Left ventricle myocardium inferior (tissue), 1 donor: Measurements from ENCODE around the gene EIF5. TPM values are rescaled to one million over a fixed set of nuclear protein-coding genes. Genes with fewer than 3 reads are reported as not detected.
"Not testable (repeated sequence)": the region's sequence is repeated elsewhere in the genome, so short reads cannot be mapped to it uniquely, and the experiment has no call there.

Experiments used
- DNase-seq: peaks from one replicate; pipeline ENCODE4 v3.0.0-alpha.2; 2020
- H3K27ac ChIP-seq: fragments of 200-600 bp; replicated peaks from 2 replicates; pipeline ENCODE4 v1.8.0; 2021
- H3K27me3 ChIP-seq: fragments of 200-600 bp; 2 replicates; pipeline ENCODE4 v1.8.0; 2021; ENCODE audit warnings: low read depth
- H3K36me3 ChIP-seq: fragments of 200-600 bp; 2 replicates; pipeline ENCODE4 v1.8.0; 2021
- H3K4me1 ChIP-seq: fragments of 200-600 bp; 2 replicates; pipeline ENCODE4 v1.8.0; 2021
- H3K4me3 ChIP-seq: fragments of 200-600 bp; 2 replicates; pipeline ENCODE4 v1.8.0; 2021; ENCODE audit warnings: mild to moderate bottlenecking, moderate library complexity
- H3K9me3 ChIP-seq: fragments of 200-600 bp; replicated peaks from 2 replicates; pipeline ENCODE4 v1.8.0; 2021
- intact Hi-C: fragments of 100-400 bp; cut with micrococcal nuclease; formaldehyde crosslinking; loops from one replicate; pipeline ENCODE4 v1.11.0; 2022
- total RNA-seq: library from RNA; stranded (reverse); fragmentation: NEBNext Ultra II Directional; extraction: Animal tissue kit (Norgen Biotek cat#: 25700); gene quantifications from one replicate; pipeline ENCODE4 v1.2.1, GENCODE V29; 2021
- TF ChIP-seq, protein P1 (sequence below): fragments of 200-600 bp; IDR thresholded peaks from 2 replicates; pipeline ENCODE4 v1.8.0; 2021; ENCODE audit warnings: antibody characterized with exemption, mild to moderate bottlenecking, borderline replicate concordance
- donor health status: DM: no; HTN: yes; CAD: no; lungs with severe emphysema.

EIF5 gene
- total RNA-seq, 1 donor from 2014 or later, result 260 TPM

DNA sequence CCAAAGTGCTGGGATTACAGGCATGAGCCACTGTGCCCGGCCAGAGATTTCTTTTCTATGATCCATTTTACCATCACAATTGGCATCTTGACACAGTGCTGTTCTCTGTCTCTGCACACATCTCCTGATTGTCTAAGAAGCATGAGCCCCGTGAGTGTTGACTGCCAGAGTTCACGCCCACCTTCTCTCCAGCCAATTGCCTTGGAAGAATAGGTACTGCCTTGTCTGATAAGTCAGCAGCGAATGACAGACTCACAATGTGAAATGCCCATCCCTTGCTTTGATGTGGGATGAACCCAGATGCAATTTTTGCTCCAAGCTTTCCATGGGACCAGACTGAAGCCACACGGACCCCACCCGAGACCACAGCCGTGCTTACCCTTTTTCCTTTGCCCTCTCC, 19.3 kb downstream of the EIF5 start:
- H3K27ac ChIP-seq, result no peak overlapping the region
- no peaks in the 10 kb centered on the region for H3K36me3 ChIP-seq
- H3K4me1 ChIP-seq, result no peaks in the 10 kb centered on the region
- H3K27me3 ChIP-seq, result no peaks in the 10 kb centered on the region
- H3K4me3 ChIP-seq, result no peak overlapping the region
- no peak for DNase-seq
- no peaks in the 10 kb centered on the region for H3K9me3 ChIP-seq
- intact Hi-C loops, result no loop called here
- TF ChIP-seq, protein P1, sequence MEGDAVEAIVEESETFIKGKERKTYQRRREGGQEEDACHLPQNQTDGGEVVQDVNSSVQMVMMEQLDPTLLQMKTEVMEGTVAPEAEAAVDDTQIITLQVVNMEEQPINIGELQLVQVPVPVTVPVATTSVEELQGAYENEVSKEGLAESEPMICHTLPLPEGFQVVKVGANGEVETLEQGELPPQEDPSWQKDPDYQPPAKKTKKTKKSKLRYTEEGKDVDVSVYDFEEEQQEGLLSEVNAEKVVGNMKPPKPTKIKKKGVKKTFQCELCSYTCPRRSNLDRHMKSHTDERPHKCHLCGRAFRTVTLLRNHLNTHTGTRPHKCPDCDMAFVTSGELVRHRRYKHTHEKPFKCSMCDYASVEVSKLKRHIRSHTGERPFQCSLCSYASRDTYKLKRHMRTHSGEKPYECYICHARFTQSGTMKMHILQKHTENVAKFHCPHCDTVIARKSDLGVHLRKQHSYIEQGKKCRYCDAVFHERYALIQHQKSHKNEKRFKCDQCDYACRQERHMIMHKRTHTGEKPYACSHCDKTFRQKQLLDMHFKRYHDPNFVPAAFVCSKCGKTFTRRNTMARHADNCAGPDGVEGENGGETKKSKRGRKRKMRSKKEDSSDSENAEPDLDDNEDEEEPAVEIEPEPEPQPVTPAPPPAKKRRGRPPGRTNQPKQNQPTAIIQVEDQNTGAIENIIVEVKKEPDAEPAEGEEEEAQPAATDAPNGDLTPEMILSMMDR, result no peak

DNA sequence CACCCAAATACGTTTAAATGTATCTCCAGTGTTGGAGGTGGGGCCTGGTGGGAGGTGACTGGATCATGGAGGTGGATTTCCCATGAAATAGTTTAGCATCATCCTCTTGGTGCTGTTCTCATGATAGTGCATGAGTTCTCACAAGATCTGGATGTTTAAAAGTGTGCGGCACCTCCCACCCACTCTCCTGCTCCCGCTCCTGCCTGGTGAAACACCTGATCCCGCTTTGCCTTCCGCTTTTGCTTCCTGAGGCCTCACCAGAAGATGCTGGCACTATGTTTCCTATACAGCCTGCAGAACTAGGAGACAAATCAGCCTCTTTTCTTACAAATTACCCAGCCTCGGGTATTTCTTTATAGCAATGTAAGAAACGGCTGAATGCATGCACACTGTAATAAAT, 20.1 kb downstream of the EIF5 start:
- TF ChIP-seq, protein P1, result no peak
- intact Hi-C loops, result no loop called here
- Histone ChIP-seq H3K4me1 (no peaks in the 10 kb centered on the region), H3K9me3 (no peaks in the 10 kb centered on the region), H3K4me3 (no peak overlapping the region), H3K27me3 (no peaks in the 10 kb centered on the region), H3K36me3 (no peaks in the 10 kb centered on the region), H3K27ac (no peak overlapping the region)
- DNase-seq, result no peak

DNA sequence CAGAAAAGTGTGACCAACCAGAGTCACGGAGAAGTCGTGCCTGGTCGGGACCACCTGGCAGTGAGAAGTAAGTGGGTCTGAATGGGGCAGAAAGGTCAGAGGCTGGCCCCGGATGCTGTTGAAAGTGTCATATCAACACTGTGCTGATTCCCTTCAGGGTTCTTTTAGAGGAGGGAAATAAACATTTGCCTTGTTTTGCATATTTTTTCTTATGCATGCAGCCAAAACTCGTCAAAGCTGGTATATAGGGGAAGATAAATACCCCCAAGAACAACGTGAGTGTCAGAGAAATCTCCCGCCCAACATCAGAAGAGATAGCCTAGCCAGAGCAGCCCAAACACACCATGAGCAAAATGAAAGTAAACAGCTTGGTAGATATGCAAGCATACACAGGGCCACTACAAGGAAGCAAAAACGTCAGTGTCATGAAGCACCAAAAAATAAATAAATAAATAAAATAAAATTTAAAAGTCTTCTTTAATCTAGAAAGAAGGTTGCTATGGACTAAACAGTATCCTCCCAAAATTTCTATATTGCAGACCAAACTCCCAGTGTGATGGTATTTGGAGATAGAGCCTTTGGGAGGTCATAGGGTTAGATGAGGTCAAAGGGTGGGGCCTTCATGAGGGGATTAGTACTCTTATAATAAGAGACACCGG, 22.1 kb downstream of the EIF5 start:
- no peaks in the 10 kb centered on the region for H3K27me3 ChIP-seq
- intact Hi-C loops, result no loop called here
- H3K27ac ChIP-seq, result no peak overlapping the region
- no peak for DNase-seq
- TF ChIP-seq, protein P1, result no peak
- no peaks in the 10 kb centered on the region for H3K36me3 ChIP-seq
- H3K9me3 ChIP-seq, result no peaks in the 10 kb centered on the region
- H3K4me1 ChIP-seq, result no peaks in the 10 kb centered on the region
- no peak overlapping the region for H3K4me3 ChIP-seq

GRCh38 chr14:103357552-103357951, 23.5 kb downstream of the EIF5 start:
- H3K4me3 ChIP-seq, H3K27me3 ChIP-seq, DNase-seq, H3K27ac ChIP-seq, H3K4me1 ChIP-seq, intact Hi-C loops, H3K9me3 ChIP-seq, H3K36me3 ChIP-seq: not testable (repeated sequence)

- H3K27ac ChIP-seq, result no peak overlapping the region
- H3K9me3 ChIP-seq, result peaks cover 18% of the 10 kb centered on the region
- H3K4me3 ChIP-seq, result no peak overlapping the region
- no peaks in the 10 kb centered on the region for H3K36me3 ChIP-seq
- no peaks in the 10 kb centered on the region for H3K27me3 ChIP-seq
- no peaks in the 10 kb centered on the region for H3K4me1 ChIP-seq
- TF ChIP-seq, protein P1, result no peak
- intact Hi-C loops, result no loop called here
- no peak for DNase-seq
These were observed 26.5 kb downstream of the EIF5 start for GRCh38 chr14:103360548-103360947.

DNA sequence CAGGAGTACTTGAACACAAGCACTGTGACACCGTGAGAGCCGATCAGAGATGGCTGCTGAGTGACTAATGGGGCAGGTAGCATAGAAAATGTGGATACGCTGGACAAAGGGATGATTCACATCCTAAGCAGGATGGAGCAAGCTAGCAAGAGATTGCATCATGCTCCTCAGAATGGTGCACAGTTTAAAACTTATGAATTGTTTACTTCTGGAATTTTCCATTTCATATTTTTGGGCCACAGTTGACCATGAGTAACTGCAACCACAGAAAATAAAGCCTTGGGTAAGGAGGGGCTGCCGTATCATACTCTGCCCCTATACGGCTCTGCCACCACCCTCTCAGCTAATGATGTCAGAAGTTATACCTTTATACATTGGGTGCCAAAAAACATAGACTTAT, 27.8 kb downstream of the EIF5 start:
- no peaks in the 10 kb centered on the region for H3K36me3 ChIP-seq
- no peak overlapping the region for H3K4me3 ChIP-seq
- intact Hi-C loops, result no loop called here
- H3K27me3 ChIP-seq, result no peaks in the 10 kb centered on the region
- H3K4me1 ChIP-seq, result no peaks in the 10 kb centered on the region
- peaks cover 18% of the 10 kb centered on the region for H3K9me3 ChIP-seq
- no peak for DNase-seq
- no peak overlapping the region for H3K27ac ChIP-seq
- TF ChIP-seq, protein P1, result no peak
